Measurements from ENCODE around the gene GPR35. TPM values are rescaled to one million over a fixed set of nuclear protein-coding genes. Genes with fewer than 3 reads are reported as not detected.

Gene GPR35
- polyA plus RNA-seq, 1 donor (not counting 4 experiments of a cell fraction or from before 2014, with no cell fraction given), result 0.04 TPM

- Histone ChIP-seq H3K27ac (ENCODE audit: control insufficient read depth, insufficient read depth, low read length) (no peak overlapping the region), H3K79me2 (ENCODE audit: control insufficient read depth, insufficient read depth, low read length) (no peaks in the 10 kb centered on the region), H2AFZ (ENCODE audit: control insufficient read depth, low read length) (no peak overlapping the region), H3K27me3 (ENCODE audit: control insufficient read depth, extremely low read depth, insufficient read depth, low read length) (peaks cover 37% of the 10 kb centered on the region), H3K4me3 (ENCODE audit: control insufficient read depth in 2 of 3, extremely low read depth in 1 of 3, insufficient read depth in 2 of 3, low read depth in 1 of 3, low read length in 3 of 3) (no peak overlapping the region), H3K9me1 (ENCODE audit: control insufficient read depth, extremely low read depth, insufficient read depth, low read length) (no peaks in the 10 kb centered on the region), H3K4me1 (ENCODE audit: control insufficient read depth, extremely low read depth, insufficient read depth, low read length) (no peaks in the 10 kb centered on the region), H3K4me2 (ENCODE audit: control insufficient read depth, extremely low read depth, insufficient read depth, low read depth, low read length) (no peak overlapping the region), H3K36me3 (ENCODE audit: control insufficient read depth in 2 of 2, extremely low read depth in 1 of 2, insufficient read depth in 2 of 2, low read length in 2 of 2) (no peaks in the 10 kb centered on the region), H3K9ac (ENCODE audit: control insufficient read depth, extremely low read depth, insufficient read depth, low read length) (no peak overlapping the region), H4K20me1 (ENCODE audit: control insufficient read depth, extremely low read depth, insufficient read depth, low read length) (no peaks in the 10 kb centered on the region), H3K9me3 (ENCODE audit: control insufficient read depth, low read depth, low read length) (no peaks in the 10 kb centered on the region)
- no peak for TF ChIP-seq CTCF (optimal IDR thresholded peaks at IDR 0.05 in 1 of 3, IDR thresholded peaks at IDR 0.05 in 1 of 3, conservative IDR thresholded peaks at IDR 0.05 in 1 of 3; ENCODE audit: extremely low read depth in 1 of 3, insufficient read depth in 2 of 3, low read length in 3 of 3)
- TF ChIP-seq EZH2 (IDR thresholded peaks at IDR 0.05; ENCODE audit: low read length), result no peak
- dilution Hi-C loops (cut with MboI; ENCODE audit: extremely low pct_ligation_motif_present, low sequenced_read_pairs), result no loop called here
- FAIRE-seq (no peak), DNase-seq (ENCODE audit: low read depth, low spot score) (no peak)
These were observed 19.6 kb downstream of the GPR35 start for GRCh38 chr2:240644859-240645301.

GRCh38 chr2:240645346-240645745 is 20.1 kb downstream of the GPR35 start:
- FAIRE-seq, result no peak
- Histone ChIP-seq H3K9ac (ENCODE audit: control insufficient read depth, extremely low read depth, insufficient read depth, low read length) (no peak overlapping the region), H3K4me3 (ENCODE audit: control insufficient read depth in 2 of 3, extremely low read depth in 1 of 3, insufficient read depth in 2 of 3, low read depth in 1 of 3, low read length in 3 of 3) (no peak overlapping the region), H3K4me2 (ENCODE audit: control insufficient read depth, extremely low read depth, insufficient read depth, low read depth, low read length) (no peak overlapping the region), H3K79me2 (ENCODE audit: control insufficient read depth, insufficient read depth, low read length) (no peaks in the 10 kb centered on the region), H4K20me1 (ENCODE audit: control insufficient read depth, extremely low read depth, insufficient read depth, low read length) (no peaks in the 10 kb centered on the region), H3K27me3 (ENCODE audit: control insufficient read depth, extremely low read depth, insufficient read depth, low read length) (peaks cover 41% of the 10 kb centered on the region), H3K36me3 (ENCODE audit: control insufficient read depth in 2 of 2, extremely low read depth in 1 of 2, insufficient read depth in 2 of 2, low read length in 2 of 2) (no peaks in the 10 kb centered on the region), H2AFZ (ENCODE audit: control insufficient read depth, low read length) (no peak overlapping the region), H3K9me1 (ENCODE audit: control insufficient read depth, extremely low read depth, insufficient read depth, low read length) (no peaks in the 10 kb centered on the region), H3K27ac (ENCODE audit: control insufficient read depth, insufficient read depth, low read length) (no peak overlapping the region), H3K4me1 (ENCODE audit: control insufficient read depth, extremely low read depth, insufficient read depth, low read length) (no peaks in the 10 kb centered on the region), H3K9me3 (ENCODE audit: control insufficient read depth, low read depth, low read length) (no peaks in the 10 kb centered on the region)
- TF ChIP-seq CTCF (optimal IDR thresholded peaks at IDR 0.05 in 1 of 3, IDR thresholded peaks at IDR 0.05 in 1 of 3, conservative IDR thresholded peaks at IDR 0.05 in 1 of 3; ENCODE audit: extremely low read depth in 1 of 3, insufficient read depth in 2 of 3, low read length in 3 of 3), result no peak
- TF ChIP-seq EZH2 (IDR thresholded peaks at IDR 0.05; ENCODE audit: low read length), result no peak
- no peak for DNase-seq (ENCODE audit: low read depth, low spot score)
- dilution Hi-C loops (cut with MboI; ENCODE audit: extremely low pct_ligation_motif_present, low sequenced_read_pairs), result no loop called here
